HL-60 (cell line): ENCODE measurements around the gene WARS2.

Experiments used
- DNase-seq, 2 experiments: peaks; one replicate each; pipeline ENCODE4 v3.0.0-alpha.2; 2010 to 2020; ENCODE audit warnings: low read depth in 1 of 2, low spot score in 1 of 2
- H3K27ac ChIP-seq: fragments of 250-450 bp; sonication (Bioruptor Pico); replicated peaks from 2 replicates; pipeline ENCODE4 v1.5.1; 2020; ENCODE audit warnings: mild to moderate bottlenecking, moderate library complexity
- H3K27me3 ChIP-seq: fragments of 250-450 bp; sonication (Bioruptor Pico); 2 replicates; pipeline ENCODE4 v1.5.1; 2021; ENCODE audit warnings: mild to moderate bottlenecking, moderate library complexity; ENCODE audit not compliant: insufficient read depth, poor library complexity, severe bottlenecking
- H3K4me3 ChIP-seq: replicated peaks from 2 replicates; pipeline ENCODE4 v1.5.1; 2011; ENCODE audit warnings: mild to moderate bottlenecking, control low read depth, low read length; ENCODE audit not compliant: insufficient read depth
- GABPA ChIP-seq: IDR thresholded peaks from 2 replicates; pipeline ENCODE4 v1.6.1; 2012; ENCODE audit warnings: low read depth
- POLR2AphosphoS5 ChIP-seq: IDR thresholded peaks from 2 replicates; pipeline ENCODE4 v1.6.1; 2012; ENCODE audit warnings: low read depth
- SPI1 ChIP-seq: IDR thresholded peaks from 2 replicates; pipeline ENCODE4 v1.6.1; 2012; ENCODE audit warnings: low read depth, mild to moderate bottlenecking, borderline replicate concordance
- TF ChIP-seq, protein P1 (sequence below): IDR thresholded peaks from one replicate; pipeline ENCODE4 v1.5.1; 2011; ENCODE audit warnings: low read length, control low read depth, inconsistent platforms; ENCODE audit not compliant: insufficient read depth
- TF ChIP-seq, protein P2 (sequence below): IDR thresholded peaks from 2 replicates; pipeline ENCODE4 v1.6.1; 2012; ENCODE audit warnings: low read depth; ENCODE audit not compliant: insufficient replicate concordance

The WARS2 gene

DNA sequence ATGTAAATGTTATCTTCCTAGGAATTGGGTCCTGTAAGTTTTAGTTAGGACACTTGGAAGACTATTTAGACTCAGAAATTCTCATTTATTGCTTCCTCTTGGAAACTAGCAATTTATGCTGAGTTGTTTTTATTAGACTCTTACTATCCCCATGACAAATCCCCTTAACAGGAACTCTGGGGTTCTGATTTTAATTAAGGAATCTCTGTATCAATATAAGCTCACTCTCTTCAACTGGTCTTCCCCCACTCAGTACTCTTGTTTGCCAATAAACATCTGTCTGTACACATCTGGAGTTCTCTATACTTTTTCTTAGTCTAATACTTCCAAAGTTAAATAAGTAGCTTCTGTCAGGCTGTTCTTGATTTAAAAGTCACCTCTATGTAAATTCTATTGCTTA lies 88.2 kb downstream of the WARS2 start:
- Histone ChIP-seq H3K27ac (no peak overlapping the region), H3K4me3 (no peak overlapping the region), H3K27me3 (no peaks in the 10 kb centered on the region)
- TF ChIP-seq POLR2AphosphoS5 (no peak), SPI1 (no peak), GABPA (no peak)
- TF ChIP-seq, protein P1, sequence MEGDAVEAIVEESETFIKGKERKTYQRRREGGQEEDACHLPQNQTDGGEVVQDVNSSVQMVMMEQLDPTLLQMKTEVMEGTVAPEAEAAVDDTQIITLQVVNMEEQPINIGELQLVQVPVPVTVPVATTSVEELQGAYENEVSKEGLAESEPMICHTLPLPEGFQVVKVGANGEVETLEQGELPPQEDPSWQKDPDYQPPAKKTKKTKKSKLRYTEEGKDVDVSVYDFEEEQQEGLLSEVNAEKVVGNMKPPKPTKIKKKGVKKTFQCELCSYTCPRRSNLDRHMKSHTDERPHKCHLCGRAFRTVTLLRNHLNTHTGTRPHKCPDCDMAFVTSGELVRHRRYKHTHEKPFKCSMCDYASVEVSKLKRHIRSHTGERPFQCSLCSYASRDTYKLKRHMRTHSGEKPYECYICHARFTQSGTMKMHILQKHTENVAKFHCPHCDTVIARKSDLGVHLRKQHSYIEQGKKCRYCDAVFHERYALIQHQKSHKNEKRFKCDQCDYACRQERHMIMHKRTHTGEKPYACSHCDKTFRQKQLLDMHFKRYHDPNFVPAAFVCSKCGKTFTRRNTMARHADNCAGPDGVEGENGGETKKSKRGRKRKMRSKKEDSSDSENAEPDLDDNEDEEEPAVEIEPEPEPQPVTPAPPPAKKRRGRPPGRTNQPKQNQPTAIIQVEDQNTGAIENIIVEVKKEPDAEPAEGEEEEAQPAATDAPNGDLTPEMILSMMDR = no peak
- TF ChIP-seq, protein P2, sequence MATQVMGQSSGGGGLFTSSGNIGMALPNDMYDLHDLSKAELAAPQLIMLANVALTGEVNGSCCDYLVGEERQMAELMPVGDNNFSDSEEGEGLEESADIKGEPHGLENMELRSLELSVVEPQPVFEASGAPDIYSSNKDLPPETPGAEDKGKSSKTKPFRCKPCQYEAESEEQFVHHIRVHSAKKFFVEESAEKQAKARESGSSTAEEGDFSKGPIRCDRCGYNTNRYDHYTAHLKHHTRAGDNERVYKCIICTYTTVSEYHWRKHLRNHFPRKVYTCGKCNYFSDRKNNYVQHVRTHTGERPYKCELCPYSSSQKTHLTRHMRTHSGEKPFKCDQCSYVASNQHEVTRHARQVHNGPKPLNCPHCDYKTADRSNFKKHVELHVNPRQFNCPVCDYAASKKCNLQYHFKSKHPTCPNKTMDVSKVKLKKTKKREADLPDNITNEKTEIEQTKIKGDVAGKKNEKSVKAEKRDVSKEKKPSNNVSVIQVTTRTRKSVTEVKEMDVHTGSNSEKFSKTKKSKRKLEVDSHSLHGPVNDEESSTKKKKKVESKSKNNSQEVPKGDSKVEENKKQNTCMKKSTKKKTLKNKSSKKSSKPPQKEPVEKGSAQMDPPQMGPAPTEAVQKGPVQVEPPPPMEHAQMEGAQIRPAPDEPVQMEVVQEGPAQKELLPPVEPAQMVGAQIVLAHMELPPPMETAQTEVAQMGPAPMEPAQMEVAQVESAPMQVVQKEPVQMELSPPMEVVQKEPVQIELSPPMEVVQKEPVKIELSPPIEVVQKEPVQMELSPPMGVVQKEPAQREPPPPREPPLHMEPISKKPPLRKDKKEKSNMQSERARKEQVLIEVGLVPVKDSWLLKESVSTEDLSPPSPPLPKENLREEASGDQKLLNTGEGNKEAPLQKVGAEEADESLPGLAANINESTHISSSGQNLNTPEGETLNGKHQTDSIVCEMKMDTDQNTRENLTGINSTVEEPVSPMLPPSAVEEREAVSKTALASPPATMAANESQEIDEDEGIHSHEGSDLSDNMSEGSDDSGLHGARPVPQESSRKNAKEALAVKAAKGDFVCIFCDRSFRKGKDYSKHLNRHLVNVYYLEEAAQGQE = no peak
- no peak for DNase-seq

DNA sequence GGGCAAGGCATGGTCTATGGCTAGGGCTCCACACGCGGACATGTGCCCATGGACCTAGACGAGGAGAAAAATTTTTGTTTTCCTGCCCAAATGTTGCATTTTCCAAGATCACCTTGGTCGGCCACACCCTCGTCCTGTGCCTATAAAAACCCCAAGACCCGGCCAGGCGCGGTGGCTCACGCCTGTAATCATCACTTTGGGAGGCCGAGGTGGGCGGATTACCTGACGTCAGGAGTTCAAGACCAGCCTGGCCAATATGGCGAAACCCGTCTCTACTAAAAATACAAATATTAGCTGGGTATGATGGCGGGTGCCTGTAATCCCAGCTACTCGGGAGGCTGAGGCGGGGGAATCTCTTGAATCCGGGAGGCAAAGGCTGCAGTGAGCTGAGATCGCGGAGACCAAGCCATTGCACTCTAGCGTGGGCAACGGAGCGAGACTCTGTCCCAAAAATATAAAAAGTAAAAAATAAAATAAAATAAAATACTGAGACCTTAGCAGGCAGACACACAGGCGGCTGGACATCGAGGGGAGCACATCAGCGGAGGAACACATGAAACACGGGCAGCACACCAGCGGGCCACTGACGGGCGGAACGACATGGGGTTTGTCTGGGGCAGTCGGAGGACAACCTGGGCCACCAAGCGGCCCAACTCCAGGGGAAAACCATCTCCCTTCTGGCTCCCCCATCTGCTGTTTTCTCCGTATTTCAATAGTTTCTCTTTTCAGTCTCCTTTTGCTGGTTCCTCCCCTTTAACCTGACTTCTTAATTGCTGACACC lies 91.6 kb downstream of the WARS2 start:
- no peak for DNase-seq
- Histone ChIP-seq H3K4me3 (no peak overlapping the region), H3K27ac (no peak overlapping the region), H3K27me3 (no peaks in the 10 kb centered on the region)
- TF ChIP-seq GABPA = no peak
- TF ChIP-seq POLR2AphosphoS5 = no peak
- TF ChIP-seq SPI1 = no peak
- TF ChIP-seq, protein P2 = no peak
- TF ChIP-seq, protein P1 = no peak

DNA sequence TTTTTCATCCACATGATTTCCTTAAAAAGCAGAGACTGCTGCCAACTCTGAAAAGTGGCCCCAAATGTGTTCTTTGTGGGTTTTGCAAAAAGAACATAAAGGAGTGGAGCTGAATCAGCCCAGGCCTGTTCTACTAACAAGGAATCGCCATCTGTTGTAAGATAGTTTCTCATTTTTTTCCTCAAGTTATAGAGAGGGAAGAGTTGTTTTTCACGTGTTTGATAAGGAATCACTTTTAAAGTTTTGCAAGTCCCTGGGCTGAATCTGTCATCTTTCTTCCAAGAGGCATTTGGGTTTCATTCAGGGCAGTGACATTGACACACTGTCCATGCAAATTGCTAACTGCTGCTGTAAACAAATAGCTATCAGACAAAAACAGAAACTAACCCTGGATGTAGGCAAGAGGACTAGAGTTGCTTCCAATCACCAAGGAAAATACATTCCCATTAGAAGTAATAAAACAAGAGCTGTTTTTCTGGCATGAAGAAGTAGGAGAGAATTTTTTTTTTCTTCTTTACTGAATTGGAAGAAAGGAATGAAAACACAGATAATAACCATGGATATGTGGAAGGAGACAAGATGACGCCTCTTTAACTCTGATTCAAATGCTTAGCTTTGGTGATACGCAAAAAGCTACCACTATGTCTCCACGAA lies 93.5 kb downstream of the WARS2 start:
- Histone ChIP-seq H3K27ac (no peak overlapping the region), H3K4me3 (no peak overlapping the region), H3K27me3 (no peaks in the 10 kb centered on the region)
- no peak for DNase-seq
- TF ChIP-seq, protein P2 = no peak
- TF ChIP-seq POLR2AphosphoS5 (no peak), SPI1 (no peak), GABPA (no peak)
- TF ChIP-seq, protein P1 = no peak
